KOPT-K1 (cell line): Measurements from ENCODE around the gene LCN12.

Experiments used
- H3K27ac ChIP-seq: fragments of 200-600 bp; sonication (generic); 2 replicates; pipeline ENCODE4 v1.5.1; 2016; ENCODE audit warnings: antibody characterized with exemption, mild to moderate bottlenecking, low read depth, low read length; ENCODE audit not compliant: poor library complexity, severe bottlenecking
- H3K36me3 ChIP-seq: fragments of 200-600 bp; sonication (generic); 2 replicates; pipeline ENCODE4 v1.5.1; 2017; ENCODE audit warnings: antibody characterized with exemption, mild to moderate bottlenecking, low read length, moderate library complexity; ENCODE audit not compliant: insufficient read depth
- H3K9me3 ChIP-seq: fragments of 200-600 bp; sonication (generic); 2 replicates; pipeline ENCODE4 v1.5.1; 2017; ENCODE audit warnings: antibody characterized with exemption, low read length, mild to moderate bottlenecking; ENCODE audit not compliant: insufficient read depth, poor library complexity, severe bottlenecking

Gene LCN12

DNA sequence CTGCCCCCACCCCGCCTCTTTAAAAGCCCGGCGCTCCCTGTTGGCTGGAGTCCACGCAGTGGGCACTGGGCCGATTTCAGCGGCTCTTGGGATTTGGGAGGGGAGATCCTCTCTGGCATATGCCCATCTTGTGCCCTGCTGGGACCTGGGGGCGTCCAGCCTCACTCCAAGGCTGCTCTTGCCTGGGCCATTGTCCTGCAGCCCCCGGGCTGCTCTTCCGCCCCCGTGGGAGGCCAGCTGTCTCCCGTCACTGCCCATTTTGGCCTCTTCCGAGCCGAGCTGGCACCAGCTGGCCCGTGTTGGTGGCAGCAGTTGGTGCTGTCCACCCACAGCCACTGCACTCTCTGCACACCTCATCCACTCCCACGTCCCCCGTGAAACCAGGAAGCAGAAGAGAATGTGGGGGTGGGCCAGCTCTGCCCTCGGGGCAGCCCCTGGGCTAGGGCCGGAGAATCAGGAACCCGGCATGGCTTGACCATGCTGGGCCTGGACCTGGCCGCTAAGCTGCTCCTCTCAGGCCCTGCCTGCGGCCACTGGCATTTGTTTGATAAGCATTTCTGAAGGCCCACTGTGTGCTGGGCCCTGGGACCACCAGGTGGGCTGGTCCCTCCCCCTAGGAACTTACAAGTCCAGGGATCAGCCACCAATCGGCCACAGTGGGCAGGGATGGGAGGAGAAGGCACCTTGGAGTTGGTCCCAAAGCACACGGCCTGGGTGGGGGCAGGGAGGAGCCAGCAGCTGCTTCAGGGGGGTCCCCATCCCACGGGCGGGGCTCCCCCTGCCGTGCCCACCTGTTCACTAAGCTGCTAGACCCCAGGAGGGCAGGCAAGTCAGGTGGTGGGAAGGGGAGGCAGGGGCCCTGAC is 4.8 kb upstream of the LCN12 start:
- Histone ChIP-seq H3K9me3 (no peaks in the 10 kb centered on the region), H3K36me3 (peaks cover 4% of the 10 kb centered on the region; the same call in 1 of the 2 replicates), H3K27ac (no peak overlapping the region)

DNA sequence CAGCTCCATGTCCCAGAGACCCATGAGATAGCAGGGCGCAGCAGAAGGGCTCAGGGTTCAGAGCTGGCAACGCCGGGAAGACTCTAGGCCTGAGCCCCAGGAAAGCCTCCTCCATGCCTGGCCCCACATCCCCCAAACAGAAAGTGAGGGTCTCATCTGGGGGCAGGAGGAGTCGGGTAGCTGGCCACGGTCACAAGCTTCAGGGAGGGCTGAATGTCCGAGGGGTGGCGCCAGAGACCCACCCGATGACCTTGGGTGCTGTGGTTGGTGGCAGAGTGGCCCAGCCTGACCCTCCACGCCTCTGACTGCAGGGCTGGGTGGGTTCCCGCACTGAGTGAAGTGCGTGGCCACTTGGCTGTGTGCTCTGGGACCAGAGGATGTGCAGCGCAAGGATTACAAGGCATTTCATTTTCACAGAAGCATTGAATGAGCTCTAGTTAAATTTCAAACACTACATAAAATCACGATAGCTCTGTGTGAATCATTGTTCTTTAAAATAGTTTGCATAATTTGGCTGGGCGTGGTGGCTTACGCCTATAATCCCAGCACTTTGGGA is 4.0 kb upstream of the LCN12 start:
- no peak overlapping the region for H3K27ac ChIP-seq

DNA sequence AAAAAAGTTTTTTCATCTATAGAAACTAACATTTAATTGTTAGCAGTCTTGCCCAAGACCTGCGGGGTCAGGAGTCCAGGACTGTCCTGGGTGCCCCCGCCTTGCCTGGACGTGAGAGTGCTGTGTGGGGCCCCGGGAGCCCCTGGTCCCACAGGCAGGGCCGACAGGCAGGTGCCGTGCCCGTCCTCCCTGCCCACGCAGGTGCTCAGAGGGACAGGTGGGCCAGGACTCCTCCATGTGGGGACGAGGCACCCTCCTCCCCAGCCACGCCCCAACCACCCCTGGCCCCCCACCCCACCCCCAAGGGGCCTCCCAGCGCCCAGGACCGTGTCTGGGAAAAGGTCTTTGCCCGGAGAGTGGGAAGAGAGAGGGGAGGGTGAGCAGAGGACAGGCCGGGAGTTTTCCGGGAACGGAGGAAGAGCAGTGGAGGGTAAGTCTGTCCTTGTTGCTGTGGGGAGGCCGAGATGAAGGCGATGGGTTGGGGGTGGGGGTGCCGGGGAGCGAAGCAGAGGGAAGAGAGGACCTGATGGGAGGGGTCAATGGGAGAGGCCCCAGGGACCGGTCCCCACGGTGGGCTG is 2.7 kb upstream of the LCN12 start:
- Histone ChIP-seq H3K9me3 (no peaks in the 10 kb centered on the region), H3K27ac (peak overlapping the region; percentile 70), H3K36me3 (no peaks in the 10 kb centered on the region)

More for the DNA sequence above, 4.0 kb upstream of the LCN12 start:
- Histone ChIP-seq H3K9me3 (no peaks in the 10 kb centered on the region), H3K36me3 (no peaks in the 10 kb centered on the region)

DNA sequence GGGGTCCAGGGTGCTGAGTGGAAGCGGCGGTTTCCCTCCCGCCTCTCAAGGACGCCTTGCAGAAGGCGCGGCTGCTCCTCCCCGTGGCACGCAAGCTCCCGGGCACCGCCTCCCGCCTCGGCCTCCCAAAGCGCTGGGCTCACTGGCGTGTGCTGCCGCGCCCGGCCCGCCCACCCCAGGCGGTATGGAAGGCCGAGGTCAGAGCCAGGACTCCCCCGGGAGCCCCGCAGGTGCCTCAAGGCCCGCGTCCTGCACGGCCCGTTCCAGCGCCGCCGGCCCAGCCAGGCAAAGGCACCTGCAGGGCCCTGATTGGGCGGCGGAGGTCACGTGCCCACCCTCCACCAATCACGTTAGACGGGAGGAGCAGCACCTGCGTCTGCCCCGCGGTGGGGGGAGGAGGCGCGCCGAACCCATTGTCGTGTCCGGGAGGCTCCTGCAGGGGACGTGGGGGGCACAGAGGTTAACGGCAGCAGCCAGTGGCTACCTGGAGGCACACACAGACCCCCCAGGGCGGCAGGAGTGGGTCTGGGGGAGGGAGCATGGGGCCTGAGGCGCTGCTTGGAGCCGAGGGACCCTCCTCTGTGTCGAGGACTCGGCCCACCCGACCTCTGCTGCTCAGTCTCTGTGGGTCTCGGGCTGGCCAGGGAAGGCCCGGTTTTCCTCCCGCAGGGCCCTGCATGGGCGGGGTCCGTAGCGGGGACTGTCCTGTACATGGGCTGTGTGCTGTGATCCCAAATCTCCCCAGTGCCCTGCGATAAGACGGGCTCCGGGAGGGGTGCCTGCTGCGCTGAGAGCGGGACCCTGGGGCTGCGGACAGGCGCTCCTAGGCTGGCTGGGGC is 2.0 kb upstream of the LCN12 start:
- Histone ChIP-seq H3K27ac (peak overlapping the region; percentile 70), H3K9me3 (no peaks in the 10 kb centered on the region)

DNA sequence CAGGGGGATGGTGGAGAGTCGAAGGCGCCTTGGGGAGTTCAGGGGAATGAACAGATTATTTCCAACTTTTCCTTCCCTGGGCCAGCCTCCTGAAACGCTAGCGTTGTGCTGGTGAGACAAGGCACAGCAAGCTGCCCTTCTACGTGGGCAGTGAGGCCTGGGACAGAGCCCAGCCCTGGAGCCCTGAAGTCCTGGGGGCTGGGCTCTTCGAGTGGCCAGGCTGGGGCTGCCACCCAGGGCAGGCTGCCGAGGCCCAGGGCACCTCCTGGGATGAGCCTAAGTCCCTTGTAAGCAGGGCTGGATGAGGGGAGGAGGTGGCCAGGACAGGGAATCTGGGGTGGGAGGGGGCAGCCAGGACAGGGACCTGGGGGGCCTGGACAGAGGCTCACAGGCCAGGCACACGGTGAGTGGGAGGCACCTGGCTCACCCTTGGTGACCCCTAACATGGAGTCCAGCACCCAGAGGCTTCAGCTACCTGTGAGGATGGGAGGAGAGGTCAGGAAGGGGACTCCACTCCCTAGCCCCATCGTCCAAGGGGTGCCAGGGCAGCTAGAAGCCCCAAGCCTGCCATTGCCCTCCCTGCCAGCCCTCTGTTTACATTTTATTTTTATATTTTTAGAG is 1.3 kb upstream of the LCN12 start:
- H3K9me3 ChIP-seq, result no peaks in the 10 kb centered on the region
- no peaks in the 10 kb centered on the region for H3K36me3 ChIP-seq
- peak overlapping the region; percentile 70 for H3K27ac ChIP-seq

More for the DNA sequence above, 2.0 kb upstream of the LCN12 start:
- H3K36me3 ChIP-seq, result no peaks in the 10 kb centered on the region

DNA sequence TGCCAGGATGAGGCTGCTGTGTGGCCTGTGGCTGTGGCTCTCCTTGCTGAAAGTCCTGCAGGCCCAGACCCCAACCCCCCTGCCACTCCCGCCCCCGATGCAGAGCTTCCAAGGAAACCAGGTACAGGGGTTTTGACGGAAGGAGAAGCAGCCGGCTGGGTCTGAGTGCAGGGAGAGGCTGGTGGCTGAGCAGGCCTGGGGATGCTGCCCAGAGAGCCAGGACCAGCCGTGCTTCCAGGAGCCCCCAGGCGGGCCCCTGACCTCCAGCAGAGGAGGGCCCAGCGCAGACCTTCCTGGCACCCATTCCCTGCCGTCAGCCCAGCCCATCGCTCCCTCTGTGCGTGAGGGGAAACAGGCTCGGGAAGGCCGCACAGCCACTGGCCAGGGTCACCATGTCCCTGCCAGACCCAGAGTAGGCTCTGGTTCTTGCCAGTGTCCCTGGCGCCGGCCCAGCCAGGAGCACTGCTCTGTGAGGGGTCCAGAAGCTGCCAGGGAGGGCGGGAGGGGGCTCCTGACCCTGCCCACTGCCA is 313 bp downstream of the LCN12 start:
- no peaks in the 10 kb centered on the region for H3K9me3 ChIP-seq

DNA sequence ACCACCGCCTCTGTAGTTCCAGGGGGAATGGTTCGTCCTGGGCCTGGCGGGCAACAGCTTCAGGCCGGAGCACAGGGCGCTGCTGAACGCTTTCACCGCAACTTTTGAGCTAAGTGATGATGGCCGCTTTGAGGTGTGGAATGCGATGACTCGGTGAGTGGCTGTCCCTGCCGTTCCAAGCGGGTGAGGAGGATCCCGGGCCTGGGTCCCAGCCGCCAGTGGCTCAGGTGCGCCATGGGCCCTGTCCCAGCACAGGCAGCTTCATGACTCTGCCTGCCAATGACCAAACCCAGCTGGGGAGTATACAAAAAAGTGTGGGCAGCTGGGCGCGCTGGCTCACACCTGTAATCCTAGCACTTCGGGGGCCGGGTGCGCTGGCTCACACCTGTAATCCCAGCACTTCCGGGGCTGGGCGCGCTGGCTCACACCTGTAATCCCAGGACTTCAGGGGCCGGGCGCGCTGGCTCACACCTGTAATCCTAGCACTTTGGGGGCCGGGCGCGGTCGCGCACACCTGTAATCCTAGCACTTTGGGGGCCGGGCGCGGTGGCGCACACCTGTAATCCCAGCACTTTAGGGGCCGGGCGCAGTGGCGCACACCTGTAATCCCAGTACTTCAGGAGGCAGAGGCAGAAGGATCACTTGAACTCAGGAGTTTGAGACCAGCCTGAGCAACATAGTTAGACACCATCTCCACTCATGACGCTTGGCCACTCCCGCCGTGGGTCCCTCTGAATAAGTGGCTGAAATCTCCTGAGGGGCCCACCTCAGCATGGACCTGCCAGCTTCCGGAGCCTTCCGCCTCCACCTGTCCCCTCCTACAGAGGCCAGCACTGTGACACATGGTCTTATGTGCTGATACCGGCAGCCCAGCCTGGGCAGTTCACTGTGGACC is 1.1 kb downstream of the LCN12 start:
- Histone ChIP-seq H3K27ac (no peak overlapping the region), H3K36me3 (no peaks in the 10 kb centered on the region), H3K9me3 (no peaks in the 10 kb centered on the region)

More for the DNA sequence above, 313 bp downstream of the LCN12 start:
- no peak overlapping the region for H3K27ac ChIP-seq
- H3K36me3 ChIP-seq, result no peaks in the 10 kb centered on the region

DNA sequence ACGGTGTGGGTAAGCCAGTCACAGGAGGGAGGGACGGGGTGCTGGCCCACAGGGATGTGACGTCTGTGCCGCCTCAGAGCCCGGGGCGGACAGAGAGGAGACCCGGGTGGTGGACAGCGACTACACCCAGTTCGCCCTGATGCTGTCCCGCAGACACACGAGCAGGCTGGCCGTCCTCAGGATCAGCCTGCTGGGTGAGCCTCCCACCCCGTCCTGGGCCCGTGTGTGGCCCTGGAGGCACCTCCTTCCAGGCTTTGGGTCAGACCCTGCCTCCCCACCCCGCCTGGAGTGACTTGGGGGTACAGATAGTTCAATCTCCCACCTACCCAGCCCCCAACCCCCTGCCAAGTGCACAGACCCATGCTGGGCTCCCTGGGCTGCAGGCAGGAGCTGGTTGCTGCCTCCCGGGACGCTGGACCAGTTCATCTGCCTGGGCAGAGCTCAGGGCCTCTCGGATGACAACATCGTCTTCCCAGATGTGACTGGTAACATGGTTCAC is 1.7 kb downstream of the LCN12 start:
- Histone ChIP-seq H3K36me3 (no peaks in the 10 kb centered on the region), H3K27ac (no peak overlapping the region), H3K9me3 (no peaks in the 10 kb centered on the region)

DNA sequence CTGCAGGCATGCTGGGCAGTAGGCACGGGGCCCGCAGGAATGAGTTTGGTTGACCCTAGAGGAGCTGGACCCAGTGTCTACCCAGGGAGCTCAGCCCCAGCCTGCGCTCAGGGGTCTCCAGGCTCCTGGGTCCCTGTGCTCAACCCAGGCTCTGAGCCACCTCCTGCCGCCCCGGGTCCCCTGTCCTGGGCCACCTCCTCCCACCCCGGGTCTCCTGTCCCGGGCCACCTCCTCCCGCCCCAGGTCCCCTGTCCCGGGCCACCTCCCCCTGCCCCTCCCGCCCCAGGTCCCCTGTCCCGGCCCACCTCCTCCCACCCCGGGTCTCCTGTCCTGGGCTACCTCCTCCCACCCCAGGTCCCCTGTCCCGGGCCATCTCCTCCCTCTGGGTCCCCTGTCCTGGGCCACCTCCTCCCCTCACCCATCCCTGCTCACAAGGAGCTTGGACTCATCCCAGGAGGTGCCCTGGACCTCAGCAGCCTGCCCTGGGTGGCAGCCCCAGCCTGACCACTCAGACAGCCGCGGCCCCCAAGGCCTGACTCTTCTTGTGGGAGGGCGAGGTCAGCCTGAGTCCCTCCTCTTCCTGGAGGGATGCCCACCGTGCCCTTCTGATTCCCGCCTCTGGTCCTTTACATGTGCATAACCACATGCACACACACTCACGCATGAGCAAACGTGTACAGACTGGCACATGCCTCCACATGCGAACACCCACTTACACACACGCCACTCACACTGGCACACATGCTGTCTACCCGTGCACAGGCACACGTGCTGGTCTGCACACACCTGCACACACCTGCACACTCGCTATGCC is 2.4 kb downstream of the LCN12 start:
- Histone ChIP-seq H3K36me3 (no peaks in the 10 kb centered on the region), H3K27ac (no peak overlapping the region), H3K9me3 (no peaks in the 10 kb centered on the region)

DNA sequence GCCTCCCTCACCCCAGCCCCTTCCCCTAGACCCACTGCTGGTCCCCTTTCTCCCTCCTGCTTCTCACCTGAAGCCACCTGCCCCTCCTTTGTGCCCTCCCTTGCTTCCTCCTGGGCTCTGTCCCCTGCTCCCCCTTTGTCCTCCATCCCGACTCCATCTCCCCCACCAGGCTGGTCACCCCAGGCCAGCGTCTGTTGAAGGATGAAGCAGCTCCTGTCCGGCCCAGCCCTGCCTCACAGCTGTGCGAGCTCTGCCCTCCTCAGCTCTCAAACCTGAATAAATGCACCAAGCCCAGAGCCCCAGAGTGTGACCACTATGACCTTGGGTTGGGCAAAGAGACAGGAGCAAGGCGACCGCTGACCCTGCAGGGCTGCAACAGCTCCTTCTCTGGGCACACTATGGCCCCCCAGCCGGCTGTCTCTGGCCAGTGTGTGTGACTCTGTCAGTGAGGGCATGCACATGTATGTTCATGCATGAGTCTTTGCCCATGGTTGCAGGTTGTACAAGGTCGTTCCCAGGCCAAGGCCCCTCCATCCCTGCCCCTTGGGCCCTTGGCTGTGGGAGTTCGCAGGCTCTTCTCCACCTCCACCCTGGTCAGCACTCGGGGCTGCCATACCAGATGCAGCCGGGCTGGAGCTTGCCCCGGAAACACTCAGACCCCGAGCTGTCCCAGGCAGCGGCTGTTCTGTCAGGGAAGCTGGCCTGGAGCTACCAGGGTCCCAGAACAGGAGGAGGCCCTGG is 3.3 kb downstream of the LCN12 start:
- no peaks in the 10 kb centered on the region for H3K36me3 ChIP-seq
- H3K27ac ChIP-seq, result no peak overlapping the region
- no peaks in the 10 kb centered on the region for H3K9me3 ChIP-seq

DNA sequence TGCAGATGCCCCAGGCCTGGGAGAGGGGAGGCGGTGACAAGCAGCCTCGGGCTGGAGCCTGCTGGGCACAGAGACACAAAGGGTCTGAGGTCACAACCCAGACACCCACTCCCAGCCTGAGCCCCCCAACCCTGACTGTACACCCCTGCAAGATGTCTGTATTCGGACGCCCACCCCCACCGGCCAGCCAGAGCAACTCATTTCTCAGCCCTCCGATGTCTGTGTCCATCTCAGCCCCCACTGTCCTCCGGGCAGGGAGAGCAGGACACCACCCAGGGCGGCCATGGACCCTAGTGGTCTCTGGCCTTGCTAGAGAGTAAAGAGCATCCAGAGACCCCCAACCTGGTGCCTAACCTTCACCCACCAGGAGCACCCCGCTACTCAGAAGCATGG is 3.9 kb downstream of the LCN12 start:
- no peaks in the 10 kb centered on the region for H3K9me3 ChIP-seq
- no peak overlapping the region for H3K27ac ChIP-seq
- H3K36me3 ChIP-seq, result no peaks in the 10 kb centered on the region

DNA sequence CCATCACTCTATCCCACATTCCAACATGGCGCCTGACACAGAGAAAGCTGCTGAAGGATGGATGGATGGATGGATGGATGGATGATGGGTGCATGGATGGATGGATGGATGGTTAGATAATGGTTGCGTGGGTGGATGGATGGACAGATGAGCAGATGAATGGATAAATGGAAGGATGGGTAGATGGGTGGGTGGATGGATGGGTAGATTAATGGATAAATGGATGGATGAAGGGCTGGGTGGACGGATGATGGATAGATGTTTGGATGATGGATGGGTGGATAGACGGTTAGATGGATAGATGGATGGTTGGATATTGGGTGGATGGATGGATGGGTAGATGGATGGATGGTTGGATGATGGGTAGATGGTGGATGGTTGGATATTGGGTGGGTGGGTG is 4.5 kb downstream of the LCN12 start:
- H3K36me3 ChIP-seq, result no peaks in the 10 kb centered on the region
- no peak overlapping the region for H3K27ac ChIP-seq
- no peaks in the 10 kb centered on the region for H3K9me3 ChIP-seq
